ENCODE data around the gene PLXDC2.
A peak's percentile ranks its signal among the peaks of the same experiment; 100 is the strongest.
"Not testable (repeated sequence)": the region's sequence is repeated elsewhere in the genome, so short reads cannot be mapped to it uniquely, and the experiment has no call there.

Gene PLXDC2

GRCh38 chr10:20133669-20134189 lies 317.5 kb downstream of the PLXDC2 start:
- no peak for DNase-seq

- no peak for DNase-seq
These were observed 326.1 kb downstream of the PLXDC2 start for GRCh38 chr10:20142311-20142710.

- DNase-seq, result no peak
These were observed 328.0 kb downstream of the PLXDC2 start for GRCh38 chr10:20144268-20144667.

GRCh38 chr10:20146004-20146403 lies 329.8 kb downstream of the PLXDC2 start:
- DNase-seq, result no peak

- DNase-seq, result no peak
These were observed 331.5 kb downstream of the PLXDC2 start for GRCh38 chr10:20147684-20148083.

- no peak for DNase-seq
These were observed 340.3 kb downstream of the PLXDC2 start for GRCh38 chr10:20156511-20156910.

- no peak for DNase-seq
These were observed 341.1 kb downstream of the PLXDC2 start for GRCh38 chr10:20157314-20157713.

- DNase-seq, result no peak
These were observed 341.9 kb downstream of the PLXDC2 start for GRCh38 chr10:20158086-20158485.

- no peak for DNase-seq
These were observed 345.9 kb downstream of the PLXDC2 start for GRCh38 chr10:20162123-20162522.

- no peak for DNase-seq
These were observed 350.0 kb downstream of the PLXDC2 start for GRCh38 chr10:20166096-20166675.

GRCh38 chr10:20170661-20171060 lies 354.4 kb downstream of the PLXDC2 start:
- no peak for DNase-seq

GRCh38 chr10:20173046-20173445 lies 356.8 kb downstream of the PLXDC2 start:
- no peak for DNase-seq

- no peak for DNase-seq
These were observed 359.5 kb downstream of the PLXDC2 start for GRCh38 chr10:20175719-20176118.

- DNase-seq, result no peak
These were observed 364.5 kb downstream of the PLXDC2 start for GRCh38 chr10:20180766-20181165.

- DNase-seq, result no peak
These were observed 365.2 kb downstream of the PLXDC2 start for GRCh38 chr10:20181434-20181833.

- DNase-seq, result no peak
These were observed 368.9 kb downstream of the PLXDC2 start for GRCh38 chr10:20185116-20185515.

GRCh38 chr10:20191392-20191791 lies 375.2 kb downstream of the PLXDC2 start:
- DNase-seq, result not testable (repeated sequence)

- DNase-seq, result no peak
These were observed 378.8 kb downstream of the PLXDC2 start for GRCh38 chr10:20195076-20195475.

- no peak for DNase-seq
These were observed 384.5 kb downstream of the PLXDC2 start for GRCh38 chr10:20200758-20201157.

- peak in 1 of 2 donors; percentile 2 for DNase-seq
These were observed 386.1 kb downstream of the PLXDC2 start for GRCh38 chr10:20202337-20202736.

- DNase-seq, result no peak
These were observed 391.4 kb downstream of the PLXDC2 start for GRCh38 chr10:20207653-20208052.

GRCh38 chr10:20209098-20209497 lies 392.9 kb downstream of the PLXDC2 start:
- not testable (repeated sequence) for DNase-seq

GRCh38 chr10:20215547-20216152 lies 399.4 kb downstream of the PLXDC2 start:
- no peak for DNase-seq

- no peak for DNase-seq
These were observed 405.1 kb downstream of the PLXDC2 start for GRCh38 chr10:20221356-20221755.

- no peak for DNase-seq
These were observed 412.5 kb downstream of the PLXDC2 start for GRCh38 chr10:20228729-20229128.

Data from CD4-positive, alpha-beta T cell treated with Interleukin-4 for 1 hour (primary cell).